WERI-Rb-1 (cell line): ENCODE results near the gene XIRP2.

Source experiments
- DNase-seq: peaks from one replicate; pipeline ENCODE4 v3.0.0-alpha.2; 2020
- H3K27ac ChIP-seq: fragments of 250-450 bp; sonication (Bioruptor Pico); 2 replicates; pipeline ENCODE4 v1.5.1; 2020; ENCODE audit warnings: mild to moderate bottlenecking, moderate library complexity
- H3K27me3 ChIP-seq: fragments of 250-450 bp; sonication (Bioruptor Pico); 2 replicates; pipeline ENCODE4 v1.5.1; 2021; ENCODE audit warnings: mild to moderate bottlenecking, low read depth, moderate library complexity; ENCODE audit not compliant: insufficient read depth, severe bottlenecking
- H3K36me3 ChIP-seq: fragments of 250-450 bp; sonication (Bioruptor Pico); 2 replicates; pipeline ENCODE4 v1.5.1; 2020; ENCODE audit warnings: mild to moderate bottlenecking, moderate library complexity
- H3K4me3 ChIP-seq: 2 replicates; pipeline ENCODE4 v1.5.1; 2011; ENCODE audit warnings: low read depth, mild to moderate bottlenecking, control low read depth, low read length
- H3K9me3 ChIP-seq: fragments of 250-450 bp; sonication (Bioruptor Pico); 2 replicates; pipeline ENCODE4 v1.5.1; 2021; ENCODE audit warnings: mild to moderate bottlenecking, moderate library complexity; ENCODE audit not compliant: severe bottlenecking
- TF ChIP-seq, protein P1 (sequence below): IDR thresholded peaks from 2 replicates; pipeline ENCODE4 v1.5.1; 2011; ENCODE audit warnings: low read depth, mild to moderate bottlenecking, control low read depth, inconsistent platforms, low read length

Gene XIRP2

DNA sequence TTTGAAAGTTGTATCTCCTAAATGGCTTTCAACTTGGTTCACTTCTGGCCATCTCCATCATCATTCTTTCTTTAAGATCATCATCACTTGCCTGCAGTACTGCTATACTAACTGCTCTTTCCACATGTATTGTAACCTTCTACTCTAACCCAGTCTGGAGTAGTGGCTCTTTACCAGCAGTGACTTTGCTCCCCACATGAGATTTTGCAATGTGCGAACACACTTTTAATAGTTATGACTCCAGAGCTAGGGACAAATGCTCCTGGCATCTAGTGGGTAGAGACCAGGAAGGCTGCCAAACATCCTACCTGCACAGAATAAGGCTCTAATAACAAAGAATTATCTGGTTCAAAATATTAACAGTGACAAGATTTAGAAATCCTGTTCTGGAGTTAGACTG is 243.8 kb downstream of the XIRP2 start:
- H3K27ac ChIP-seq: no peak overlapping the region
- TF ChIP-seq, protein P1, sequence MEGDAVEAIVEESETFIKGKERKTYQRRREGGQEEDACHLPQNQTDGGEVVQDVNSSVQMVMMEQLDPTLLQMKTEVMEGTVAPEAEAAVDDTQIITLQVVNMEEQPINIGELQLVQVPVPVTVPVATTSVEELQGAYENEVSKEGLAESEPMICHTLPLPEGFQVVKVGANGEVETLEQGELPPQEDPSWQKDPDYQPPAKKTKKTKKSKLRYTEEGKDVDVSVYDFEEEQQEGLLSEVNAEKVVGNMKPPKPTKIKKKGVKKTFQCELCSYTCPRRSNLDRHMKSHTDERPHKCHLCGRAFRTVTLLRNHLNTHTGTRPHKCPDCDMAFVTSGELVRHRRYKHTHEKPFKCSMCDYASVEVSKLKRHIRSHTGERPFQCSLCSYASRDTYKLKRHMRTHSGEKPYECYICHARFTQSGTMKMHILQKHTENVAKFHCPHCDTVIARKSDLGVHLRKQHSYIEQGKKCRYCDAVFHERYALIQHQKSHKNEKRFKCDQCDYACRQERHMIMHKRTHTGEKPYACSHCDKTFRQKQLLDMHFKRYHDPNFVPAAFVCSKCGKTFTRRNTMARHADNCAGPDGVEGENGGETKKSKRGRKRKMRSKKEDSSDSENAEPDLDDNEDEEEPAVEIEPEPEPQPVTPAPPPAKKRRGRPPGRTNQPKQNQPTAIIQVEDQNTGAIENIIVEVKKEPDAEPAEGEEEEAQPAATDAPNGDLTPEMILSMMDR: no peak
- no peak for DNase-seq
- H3K27me3 ChIP-seq: no peaks in the 10 kb centered on the region
- no peaks in the 10 kb centered on the region for H3K36me3 ChIP-seq
- no peaks in the 10 kb centered on the region for H3K9me3 ChIP-seq
- H3K4me3 ChIP-seq: no peak overlapping the region

- H3K27me3 ChIP-seq: no peaks in the 10 kb centered on the region
- peak; percentile 17 for DNase-seq
- TF ChIP-seq, protein P1: no peak
- H3K4me3 ChIP-seq: no peak overlapping the region
- H3K9me3 ChIP-seq: no peaks in the 10 kb centered on the region
- no peak overlapping the region for H3K27ac ChIP-seq
- H3K36me3 ChIP-seq: no peaks in the 10 kb centered on the region
Observed at GRCh38 chr2:167132906-167133555, 244.8 kb downstream of the XIRP2 start.

GRCh38 chr2:167133614-167134013 is 245.3 kb downstream of the XIRP2 start:
- no peak overlapping the region for H3K27ac ChIP-seq
- no peaks in the 10 kb centered on the region for H3K27me3 ChIP-seq
- no peak for DNase-seq

DNA sequence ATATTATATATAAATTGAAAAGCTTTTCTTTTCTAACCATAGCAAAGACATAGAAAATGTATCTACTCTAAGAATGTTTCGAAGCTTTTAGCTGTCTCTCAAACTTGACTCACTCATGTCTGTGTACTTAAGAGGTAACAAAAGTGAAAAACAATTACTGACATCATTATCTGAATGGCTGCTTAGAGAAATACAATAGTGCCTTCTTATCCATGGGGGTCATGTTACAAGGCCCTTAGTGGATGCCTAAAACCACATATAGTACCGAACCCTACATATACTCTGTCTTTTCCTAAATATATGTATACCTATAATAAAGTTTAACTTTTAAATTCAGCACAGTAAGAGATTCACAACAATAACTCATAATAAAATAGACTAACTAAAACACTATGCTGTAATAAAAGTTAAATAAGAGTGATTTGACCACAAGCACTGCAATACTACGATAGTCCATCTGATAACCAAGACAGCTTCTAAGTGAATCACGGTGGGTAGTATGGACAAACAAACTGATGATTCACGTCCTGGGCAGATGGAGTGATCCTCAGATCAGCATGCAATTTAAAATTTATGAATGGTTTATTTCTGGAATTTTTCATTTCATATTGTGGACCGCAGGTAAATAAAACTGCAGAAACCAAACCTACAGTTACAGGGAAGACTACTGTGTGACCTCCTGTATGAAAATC is 246.2 kb downstream of the XIRP2 start:
- no peak for DNase-seq
- H3K9me3 ChIP-seq: no peaks in the 10 kb centered on the region
- TF ChIP-seq, protein P1: no peak
- H3K27me3 ChIP-seq: no peaks in the 10 kb centered on the region
- H3K27ac ChIP-seq: no peak overlapping the region
- no peak overlapping the region for H3K4me3 ChIP-seq
- no peaks in the 10 kb centered on the region for H3K36me3 ChIP-seq

More at GRCh38 chr2:167133614-167134013, 245.3 kb downstream of the XIRP2 start:
- H3K36me3 ChIP-seq: no peaks in the 10 kb centered on the region
- no peaks in the 10 kb centered on the region for H3K9me3 ChIP-seq
- no peak overlapping the region for H3K4me3 ChIP-seq
- TF ChIP-seq, protein P1: no peak

- Histone ChIP-seq H3K4me3 (no peak overlapping the region), H3K27me3 (no peaks in the 10 kb centered on the region), H3K27ac (no peak overlapping the region), H3K9me3 (no peaks in the 10 kb centered on the region), H3K36me3 (no peaks in the 10 kb centered on the region)
- TF ChIP-seq, protein P1: no peak
- DNase-seq: no peak
Observed at GRCh38 chr2:167135706-167136105, 247.4 kb downstream of the XIRP2 start.
